ENCODE results near the gene C16orf82. TPM values are rescaled to one million over a fixed set of nuclear protein-coding genes. Genes with fewer than 3 reads are reported as not detected.

C16orf82 gene
- total and polyA plus RNA-seq, 9 of the 15 experiments (the other 6 are each of a cell fraction or from before 2014, with no cell fraction given): not detected

DNA sequence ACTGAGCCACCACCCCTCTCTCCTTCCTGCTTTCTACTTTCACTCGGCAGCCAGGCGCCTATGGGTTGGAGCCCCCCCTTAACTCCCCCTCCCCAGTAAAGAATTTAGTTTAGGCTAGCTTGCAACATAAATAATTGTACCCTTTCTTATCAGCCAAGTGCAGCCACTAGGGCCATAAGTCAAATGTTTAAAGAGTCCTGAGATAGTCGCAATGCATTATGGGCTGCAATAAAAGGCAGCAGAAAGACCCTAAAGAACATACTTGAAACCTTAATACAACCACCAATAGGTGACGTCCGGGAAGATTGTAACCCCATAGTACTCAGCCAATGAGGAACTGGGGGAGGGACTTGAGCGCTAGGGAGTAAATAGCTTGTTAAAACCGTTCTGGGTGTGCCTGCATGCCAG is 40.5 kb downstream of the C16orf82 start (continued):
- TF ChIP-seq FOXM1 (IDR thresholded peaks at IDR 0.05; ENCODE audit: low read depth) (peak; percentile 74), FOXM1 (CRISPR knock-in tag; IDR thresholded peaks at IDR 0.05; ENCODE audit: low read depth) (no peak), ZNF324 (CRISPR knock-in tag; IDR thresholded peaks at IDR 0.05) (no peak), THRAP3 (IDR thresholded peaks at IDR 0.05; ENCODE audit: borderline replicate concordance) (no peak), RB1 (IDR thresholded peaks at IDR 0.05; ENCODE audit: low read depth) (no peak), SLC30A9 (CRISPR knock-in tag; IDR thresholded peaks at IDR 0.05) (no peak), STAT6 (CRISPR knock-in tag; IDR thresholded peaks at IDR 0.05) (no peak), ARID3B (CRISPR knock-in tag; IDR thresholded peaks at IDR 0.05; ENCODE audit: borderline replicate concordance) (no peak), CBX8 (IDR thresholded peaks at IDR 0.05; ENCODE audit: borderline replicate concordance, extremely low read depth, low read depth, low read length, poor library complexity, severe bottlenecking) (no peak), TAF15 (IDR thresholded peaks at IDR 0.05; ENCODE audit: low read depth, low read length) (no peak), STAG1 (CRISPR knock-in tag; IDR thresholded peaks at IDR 0.05; ENCODE audit: borderline replicate concordance) (no peak), ZNF57 (CRISPR knock-in tag; IDR thresholded peaks at IDR 0.05) (no peak), NCOA1 (IDR thresholded peaks at IDR 0.05; ENCODE audit: low read depth) (no peak), POLR2G (IDR thresholded peaks at IDR 0.05; ENCODE audit: low read depth, low read length) (no peak), TCF7 (IDR thresholded peaks at IDR 0.05; ENCODE audit: borderline replicate concordance) (no peak), ZSCAN32 (CRISPR knock-in tag; IDR thresholded peaks at IDR 0.05) (no peak), ZNF124 (CRISPR knock-in tag; IDR thresholded peaks at IDR 0.05) (no peak), POLR2AphosphoS2 (IDR thresholded peaks at IDR 0.05; ENCODE audit: low read length) (no peak), CHAMP1 (IDR thresholded peaks at IDR 0.05) (no peak), ASH1L (IDR thresholded peaks at IDR 0.05; ENCODE audit: borderline replicate concordance, low read depth, partially characterized antibody) (no peak)
- TF ChIP-seq, protein P1, sequence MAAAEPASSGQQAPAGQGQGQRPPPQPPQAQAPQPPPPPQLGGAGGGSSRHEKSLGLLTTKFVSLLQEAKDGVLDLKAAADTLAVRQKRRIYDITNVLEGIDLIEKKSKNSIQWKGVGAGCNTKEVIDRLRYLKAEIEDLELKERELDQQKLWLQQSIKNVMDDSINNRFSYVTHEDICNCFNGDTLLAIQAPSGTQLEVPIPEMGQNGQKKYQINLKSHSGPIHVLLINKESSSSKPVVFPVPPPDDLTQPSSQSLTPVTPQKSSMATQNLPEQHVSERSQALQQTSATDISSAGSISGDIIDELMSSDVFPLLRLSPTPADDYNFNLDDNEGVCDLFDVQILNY (CRISPR knock-in tag; IDR thresholded peaks at IDR 0.05): no peak
- TF ChIP-seq, protein P2, sequence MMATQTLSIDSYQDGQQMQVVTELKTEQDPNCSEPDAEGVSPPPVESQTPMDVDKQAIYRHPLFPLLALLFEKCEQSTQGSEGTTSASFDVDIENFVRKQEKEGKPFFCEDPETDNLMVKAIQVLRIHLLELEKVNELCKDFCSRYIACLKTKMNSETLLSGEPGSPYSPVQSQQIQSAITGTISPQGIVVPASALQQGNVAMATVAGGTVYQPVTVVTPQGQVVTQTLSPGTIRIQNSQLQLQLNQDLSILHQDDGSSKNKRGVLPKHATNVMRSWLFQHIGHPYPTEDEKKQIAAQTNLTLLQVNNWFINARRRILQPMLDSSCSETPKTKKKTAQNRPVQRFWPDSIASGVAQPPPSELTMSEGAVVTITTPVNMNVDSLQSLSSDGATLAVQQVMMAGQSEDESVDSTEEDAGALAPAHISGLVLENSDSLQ (IDR thresholded peaks at IDR 0.05): peak; percentile 73
